Body of pancreas (tissue), 4 donors: ENCODE data around the gene NTN4.

Experiments used
- CTCF ChIP-seq, 7 experiments: fragments of 450-650 bp in 4 of 7; fragments of 200-600 bp in 3 of 7; sonication (generic) in 3 of 7; IDR thresholded peaks; one replicate each; pipeline ENCODE4 v1.5.1; 2016 to 2019; ENCODE audit warnings: antibody characterized with exemption in 7 of 7
- POLR2A ChIP-seq, 3 donors: fragments of 450-650 bp; IDR thresholded peaks; one replicate each; pipeline ENCODE4 v1.6.1; 2016; ENCODE audit warnings: antibody characterized with exemption in 3 of 3, mild to moderate bottlenecking in 2 of 3

- TF ChIP-seq CTCF (IDR thresholded peaks at IDR 0.05) (no peak), POLR2A (IDR thresholded peaks at IDR 0.05) (no peak)
Measured at GRCh38 chr12:95672166-95672565, 118.4 kb downstream of the NTN4 start.
